Glutamatergic neuron (in vitro differentiated cells): ENCODE measurements around the gene PAEP. TPM values are rescaled to one million over a fixed set of nuclear protein-coding genes. Genes with fewer than 3 reads are reported as not detected.
"Not testable (repeated sequence)": the region's sequence is repeated elsewhere in the genome, so short reads cannot be mapped to it uniquely, and the experiment has no call there.

ENCODE experiments used
- DNase-seq: peaks from one replicate; pipeline ENCODE4 v3.0.0; 2022
- H3K27ac Mint-ChIP-seq: one replicate; pipeline ENCODE4 v1.8.0; 2020; ENCODE audit warnings: mild to moderate bottlenecking, mixed read lengths, inconsistent platforms; ENCODE audit not compliant: unreplicated experiment
- H3K27me3 Mint-ChIP-seq: one replicate; pipeline ENCODE4 v1.8.0; 2020; ENCODE audit warnings: mild to moderate bottlenecking, moderate library complexity, mixed read lengths, inconsistent platforms; ENCODE audit not compliant: unreplicated experiment
- H3K36me3 Mint-ChIP-seq: one replicate; pipeline ENCODE4 v1.8.0; 2020; ENCODE audit warnings: mild to moderate bottlenecking, mixed read lengths, inconsistent platforms; ENCODE audit not compliant: unreplicated experiment
- H3K4me1 Mint-ChIP-seq: one replicate; pipeline ENCODE4 v1.8.0; 2020; ENCODE audit warnings: mild to moderate bottlenecking, low read depth, mixed read lengths, inconsistent platforms; ENCODE audit not compliant: unreplicated experiment
- H3K4me3 Mint-ChIP-seq: one replicate; pipeline ENCODE4 v1.8.0; 2020; ENCODE audit warnings: mild to moderate bottlenecking, mixed read lengths, inconsistent platforms; ENCODE audit not compliant: unreplicated experiment
- H3K9me3 Mint-ChIP-seq: one replicate; pipeline ENCODE4 v1.8.0; 2020; ENCODE audit warnings: mild to moderate bottlenecking, moderate library complexity, mixed read lengths, inconsistent platforms; ENCODE audit not compliant: unreplicated experiment
- CTCF ChIP-seq: fragments of 200-600 bp; sonication (generic); IDR thresholded peaks from one replicate; pipeline ENCODE4 v1.5.0; 2021; ENCODE audit not compliant: partially characterized antibody, unreplicated experiment
- total RNA-seq: library from RNA; stranded (reverse); fragmentation: NEBNext Ultra II Directional; extraction: Animal tissue kit (Norgen Biotek cat#: 25700); gene quantifications from one replicate; pipeline ENCODE4 v1.2.1, GENCODE V29; 2021; ENCODE audit not compliant: unreplicated experiment

Gene PAEP
- total RNA-seq, 1 donor from 2014 or later: not detected

GRCh38 chr9:135533113-135533512 lies 28.4 kb upstream of the PAEP start:
- TF ChIP-seq CTCF: no peak
- DNase-seq: no peak
- no peaks in the 10 kb centered on the region for H3K36me3 Mint-ChIP-seq
- peaks cover 4% of the 10 kb centered on the region for H3K27me3 Mint-ChIP-seq
- H3K27ac Mint-ChIP-seq: no peak overlapping the region
- H3K9me3 Mint-ChIP-seq: no peaks in the 10 kb centered on the region
- H3K4me3 Mint-ChIP-seq: no peak overlapping the region
- H3K4me1 Mint-ChIP-seq: peaks cover 9% of the 10 kb centered on the region

- Mint-ChIP-seq H3K4me3 (no peak overlapping the region), H3K4me1 (peaks cover 9% of the 10 kb centered on the region), H3K9me3 (no peaks in the 10 kb centered on the region), H3K27me3 (peaks cover 4% of the 10 kb centered on the region), H3K36me3 (no peaks in the 10 kb centered on the region), H3K27ac (peak overlapping the region; percentile 2)
- TF ChIP-seq CTCF: no peak
- DNase-seq: no peak
These were observed 27.9 kb upstream of the PAEP start for GRCh38 chr9:135533674-135534073.

GRCh38 chr9:135534192-135534711 lies 27.3 kb upstream of the PAEP start:
- peak overlapping the region; percentile 2 for H3K27ac Mint-ChIP-seq
- not testable (repeated sequence) for H3K27me3 Mint-ChIP-seq, H3K4me3 Mint-ChIP-seq, H3K9me3 Mint-ChIP-seq, H3K36me3 Mint-ChIP-seq
- H3K4me1 Mint-ChIP-seq: peaks cover 11% of the 10 kb centered on the region
- DNase-seq: peak; percentile 54

- H3K27me3 Mint-ChIP-seq, H3K36me3 Mint-ChIP-seq, H3K9me3 Mint-ChIP-seq, H3K27ac Mint-ChIP-seq, DNase-seq, H3K4me3 Mint-ChIP-seq: not testable (repeated sequence)
- peaks cover 11% of the 10 kb centered on the region for H3K4me1 Mint-ChIP-seq
These were observed 26.7 kb upstream of the PAEP start for GRCh38 chr9:135534826-135535225.

GRCh38 chr9:135535631-135536030 lies 25.9 kb upstream of the PAEP start:
- H3K4me1 Mint-ChIP-seq: peaks cover 11% of the 10 kb centered on the region
- not testable (repeated sequence) for DNase-seq, H3K9me3 Mint-ChIP-seq, H3K4me3 Mint-ChIP-seq, H3K36me3 Mint-ChIP-seq, H3K27me3 Mint-ChIP-seq, H3K27ac Mint-ChIP-seq

GRCh38 chr9:135536216-135536615 lies 25.3 kb upstream of the PAEP start:
- Mint-ChIP-seq H3K4me3 (no peak overlapping the region), H3K27ac (no peak overlapping the region), H3K27me3 (peaks cover 4% of the 10 kb centered on the region), H3K4me1 (peaks cover 11% of the 10 kb centered on the region), H3K36me3 (no peaks in the 10 kb centered on the region), H3K9me3 (no peaks in the 10 kb centered on the region)
- TF ChIP-seq CTCF: no peak
- no peak for DNase-seq

- not testable (repeated sequence) for DNase-seq, H3K27me3 Mint-ChIP-seq, H3K4me1 Mint-ChIP-seq, H3K27ac Mint-ChIP-seq, H3K36me3 Mint-ChIP-seq, H3K4me3 Mint-ChIP-seq, H3K9me3 Mint-ChIP-seq
These were observed 18.2 kb upstream of the PAEP start for GRCh38 chr9:135543262-135543894.
